RKO (cell line): ENCODE measurements around the gene RERG.
"Not testable (repeated sequence)": the region's sequence is repeated elsewhere in the genome, so short reads cannot be mapped to it uniquely, and the experiment has no call there.

ENCODE experiments used
- DNase-seq: peaks from one replicate; pipeline ENCODE4 v3.0.0-alpha.2; 2016; ENCODE audit warnings: low spot score

Gene RERG

GRCh38 chr12:15143467-15143866 is 77.8 kb downstream of the RERG start:
- DNase-seq: no peak

- DNase-seq: no peak
Measured at GRCh38 chr12:15142711-15143110, 78.5 kb downstream of the RERG start.

- DNase-seq: peak; percentile 59
Measured at GRCh38 chr12:15131431-15131830, 89.8 kb downstream of the RERG start.

GRCh38 chr12:15130541-15130940 is 90.7 kb downstream of the RERG start:
- DNase-seq: no peak

- DNase-seq: no peak
Measured at GRCh38 chr12:15123401-15123800, 97.8 kb downstream of the RERG start.

GRCh38 chr12:15122344-15122743 is 98.9 kb downstream of the RERG start:
- DNase-seq: no peak

- no peak for DNase-seq
Measured at GRCh38 chr12:15118955-15119354, 102.3 kb downstream of the RERG start.

- no peak for DNase-seq
Measured at GRCh38 chr12:15116983-15117382, 104.2 kb downstream of the RERG start.

- no peak for DNase-seq
Measured at GRCh38 chr12:15116086-15116485, 105.1 kb downstream of the RERG start.

GRCh38 chr12:15115434-15115833 is 105.8 kb downstream of the RERG start:
- DNase-seq: no peak

- DNase-seq: no peak
Measured at GRCh38 chr12:15114501-15114900, 106.7 kb downstream of the RERG start.

- DNase-seq: no peak
Measured at GRCh38 chr12:15092826-15093225, 128.4 kb downstream of the RERG start.

GRCh38 chr12:15090441-15090840 is 130.8 kb downstream of the RERG start:
- no peak for DNase-seq

GRCh38 chr12:15088105-15088504 is 133.1 kb downstream of the RERG start:
- no peak for DNase-seq

GRCh38 chr12:15077751-15078150 is 143.5 kb downstream of the RERG start:
- not testable (repeated sequence) for DNase-seq

GRCh38 chr12:15074351-15074750 is 146.9 kb downstream of the RERG start:
- no peak for DNase-seq

GRCh38 chr12:15059123-15059522 is 162.1 kb downstream of the RERG start:
- no peak for DNase-seq
